Measurements from ENCODE around the gene TNFRSF14. TPM values are rescaled to one million over a fixed set of nuclear protein-coding genes. Genes with fewer than 3 reads are reported as not detected.

TNFRSF14 gene
- total RNA-seq, 4 donors from 2014 or later: 64.9 to 105 (median 91.1) TPM

- 0% methylated on average over 8 to 103 of the region's 107 CpGs for WGBS, 2 donors
- TF ChIP-seq EP300 (IDR thresholded peaks at IDR 0.05) (peak in 1 of 2 donors; percentile 82), CTCF (IDR thresholded peaks at IDR 0.05) (peak in 1 of 5 experiments; percentile 57), POLR2A (IDR thresholded peaks at IDR 0.05) (peak; percentile 29 to 71)
- peak; percentile 86 to 90 for DNase-seq (ENCODE audit: low spot score in 2 of 2)
- Histone ChIP-seq H3K27ac (peak within 1 kb of the TSS; percentile 53 to 87 (median 80)), H3K9me3 (no peaks in the 10 kb centered on the region), H3K4me1 (peaks cover 0 to 69% (median 38%) of the 10 kb centered on the region in 4 donors), H3K4me3 (peak within 1 kb of the TSS; percentile 52 to 92 (median 71)), H3K36me3 (peaks cover 0 to 10% (median 3%) of the 10 kb centered on the region in 3 donors), H3K27me3 (peaks cover 0 to 29% of the 10 kb centered on the region in 2 donors)
Observed at GRCh38 chr1:2525920-2526823, 30.0 kb upstream of the TNFRSF14 start, which contains the start of gene PANK4. PANK4 (minus strand) TSS chr1:2526596; CDS start chr1:2526587, 9 bp downstream.

GRCh38 chr1:2526824-2527555 lies 29.2 kb upstream of the TNFRSF14 start:
- peak overlapping the region in 3 of 4 donors; percentile 67 to 87 (median 78) for H3K27ac ChIP-seq
- H3K4me1 ChIP-seq: peaks cover 0 to 75% (median 38%) of the 10 kb centered on the region in 4 donors
- H3K27me3 ChIP-seq: peaks cover 2 to 37% of the 10 kb centered on the region in 2 donors
- DNase-seq (ENCODE audit: low spot score in 2 of 2): no peak
- H3K4me3 ChIP-seq: peak overlapping the region; percentile 25 to 92 (median 68)
- peaks cover 0 to 2% (median 0%) of the 10 kb centered on the region in 3 donors for H3K36me3 ChIP-seq
- WGBS, 2 donors: 38 to 45% methylated on average over 10 to 18 of the region's 20 CpGs
- no peaks in the 10 kb centered on the region for H3K9me3 ChIP-seq
- TF ChIP-seq POLR2A (IDR thresholded peaks at IDR 0.05) (no peak), EP300 (IDR thresholded peaks at IDR 0.05) (no peak), CTCF (IDR thresholded peaks at IDR 0.05) (no peak)

DNA sequence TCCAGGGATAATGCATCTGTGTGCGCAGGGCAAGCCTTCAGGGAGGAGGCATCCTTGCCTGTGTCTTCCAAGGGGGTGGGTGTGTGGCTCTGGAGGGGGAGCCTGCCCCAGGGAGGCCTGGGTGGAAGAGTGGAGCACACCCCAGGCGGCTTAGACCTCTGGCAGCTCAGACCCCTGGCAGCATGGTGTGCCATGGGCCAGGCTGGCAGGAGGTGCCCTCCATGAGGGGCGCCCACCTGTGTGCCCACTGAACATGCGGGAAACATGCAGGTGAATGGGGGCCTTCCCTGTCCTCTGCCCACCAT lies 28.7 kb upstream of the TNFRSF14 start:
- TF ChIP-seq POLR2A (IDR thresholded peaks at IDR 0.05) (no peak), EP300 (IDR thresholded peaks at IDR 0.05) (no peak), CTCF (IDR thresholded peaks at IDR 0.05) (no peak)
- no peak for DNase-seq (ENCODE audit: low spot score in 2 of 2)
- no peaks in the 10 kb centered on the region for H3K36me3 ChIP-seq
- H3K27me3 ChIP-seq: peaks cover 2 to 42% of the 10 kb centered on the region in 2 donors
- no peak overlapping the region for H3K4me3 ChIP-seq
- H3K4me1 ChIP-seq: peaks cover 0 to 75% (median 38%) of the 10 kb centered on the region in 4 donors
- WGBS, 2 donors: 92 to 96% methylated on average over 3 to 4 of the region's 4 CpGs
- no peak overlapping the region for H3K27ac ChIP-seq
- no peaks in the 10 kb centered on the region for H3K9me3 ChIP-seq

DNA sequence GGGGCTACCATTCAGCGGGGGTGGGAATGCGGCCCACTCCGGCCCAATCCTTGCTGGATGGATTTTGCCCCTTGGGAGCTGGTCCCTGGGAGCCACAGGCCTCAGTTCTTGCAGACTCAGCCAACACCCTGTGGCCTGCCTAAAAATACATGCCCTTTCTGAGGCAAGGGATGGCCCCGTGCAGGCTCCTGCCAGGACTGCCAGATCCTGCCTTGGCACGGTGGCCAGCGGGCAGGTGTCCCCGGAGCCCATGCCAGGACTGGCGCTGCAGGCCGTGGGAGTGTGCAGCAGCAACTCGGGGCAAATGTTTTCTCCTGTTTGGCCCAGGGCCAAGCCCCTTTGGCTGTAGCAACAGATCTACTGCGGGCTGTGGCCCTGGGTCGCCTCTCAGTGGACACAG lies 28.2 kb upstream of the TNFRSF14 start:
- Histone ChIP-seq H3K27me3 (peaks cover 2 to 47% of the 10 kb centered on the region in 2 donors), H3K4me3 (no peak overlapping the region), H3K4me1 (peaks cover 0 to 74% (median 38%) of the 10 kb centered on the region in 4 donors), H3K36me3 (no peaks in the 10 kb centered on the region), H3K9me3 (no peaks in the 10 kb centered on the region), H3K27ac (peak overlapping the region in 1 of 4 donors; percentile 8)
- no peak for DNase-seq (ENCODE audit: low spot score in 2 of 2)
- WGBS, 2 donors: 68 to 79% methylated on average over 8 to 12 of the region's 12 CpGs
- TF ChIP-seq CTCF (IDR thresholded peaks at IDR 0.05) (no peak), POLR2A (IDR thresholded peaks at IDR 0.05) (no peak), EP300 (IDR thresholded peaks at IDR 0.05) (no peak)
